ENCODE results near the gene ARTN.

GRCh38 chr1:43958351-43959255 lies 25.0 kb downstream of the ARTN start:
- TF ChIP-seq POLR2A (IDR thresholded peaks at IDR 0.05) (no peak), CTCF (IDR thresholded peaks at IDR 0.05) (no peak)

Measured in uterus (tissue), 2 donors.